ENCODE results near the gene THADA.

- TF ChIP-seq POLR2A (IDR thresholded peaks at IDR 0.05) (no peak), CTCF (IDR thresholded peaks at IDR 0.05) (no peak)
Measured at GRCh38 chr2:43407935-43408334, 187.9 kb downstream of the THADA start.

Data from thyroid gland (tissue), 4 donors.